GM19025 (cell line): Measurements from ENCODE around the gene CSK.

Experiments used
- ATAC-seq: cut with Tn5 transposase; IDR thresholded peaks from one replicate; pipeline ENCODE4 v1.9.1; 2021; ENCODE audit warnings: mild to moderate bottlenecking, low read depth, moderate library complexity; ENCODE audit not compliant: unreplicated experiment

CSK gene

DNA sequence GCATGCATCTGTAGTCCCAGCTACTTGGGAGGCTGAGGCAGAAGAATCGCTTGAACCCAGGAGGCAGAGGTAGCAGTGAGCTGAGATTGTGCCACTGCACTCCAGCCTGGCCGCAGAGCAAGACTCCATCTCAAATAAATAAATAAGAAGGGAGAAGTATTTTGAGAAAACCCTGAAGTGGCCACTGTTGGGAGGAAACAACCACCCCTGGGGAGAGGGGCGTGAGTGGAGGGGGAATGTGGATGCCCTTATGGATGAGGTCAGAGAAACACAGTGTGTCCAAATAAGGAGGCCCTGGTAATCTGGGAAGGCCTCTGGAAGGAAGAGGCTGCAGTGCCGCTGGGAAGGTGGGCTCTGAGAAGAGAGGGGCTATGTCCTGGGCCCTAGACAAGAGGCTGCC, 40.4 kb downstream of the CSK start:
- ATAC-seq: no peak

DNA sequence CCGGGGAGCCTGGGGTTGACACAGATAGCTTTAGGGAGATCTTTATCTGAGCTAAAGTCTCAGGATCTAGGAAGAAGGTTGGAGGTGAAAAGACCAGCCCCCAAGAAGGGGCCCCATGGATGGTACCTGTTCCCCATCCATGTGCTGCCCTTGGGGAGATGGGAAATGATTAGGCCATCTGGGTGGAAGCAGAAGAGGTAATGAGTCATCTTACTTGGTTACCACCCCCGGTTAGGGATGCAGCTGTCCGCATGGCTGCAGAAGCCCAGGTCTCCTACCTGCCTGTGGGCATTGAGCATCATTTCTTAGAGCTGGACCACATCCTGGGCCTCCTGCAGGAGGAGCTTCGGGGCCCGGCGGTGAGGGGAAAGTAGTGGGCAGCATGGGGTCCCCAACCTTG, 41.4 kb downstream of the CSK start:
- no peak for ATAC-seq

- ATAC-seq: no peak
These were observed 43.1 kb downstream of the CSK start for GRCh38 chr15:74824976-74825375.

DNA sequence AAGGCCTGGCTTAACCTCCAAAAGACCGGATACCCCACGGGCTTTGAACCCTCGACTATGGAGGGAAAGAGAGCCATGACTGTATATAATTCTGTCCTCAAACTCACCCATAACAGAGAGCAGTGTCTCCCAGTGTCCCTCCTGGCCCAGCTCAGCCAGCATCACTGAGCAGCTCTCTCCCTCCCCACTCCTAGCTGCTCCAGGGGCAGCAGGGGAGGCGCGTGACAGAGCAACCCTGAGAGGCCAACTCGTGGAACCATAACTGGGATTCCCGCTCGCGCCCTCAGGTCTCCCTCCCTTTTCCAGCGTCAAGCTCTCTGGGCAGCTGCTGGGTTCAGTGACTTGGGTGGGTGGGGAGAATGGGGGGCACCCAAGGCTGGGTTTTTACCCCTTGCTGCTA, 44.0 kb downstream of the CSK start:
- no peak for ATAC-seq

- ATAC-seq: no peak
These were observed 44.5 kb downstream of the CSK start, which contains the start of gene CPLX3 for GRCh38 chr15:74826364-74826819. Gene CPLX3, plus strand, starts transcription at chr15:74826627. Its CDS starts 77 bp downstream, at chr15:74826704.

DNA sequence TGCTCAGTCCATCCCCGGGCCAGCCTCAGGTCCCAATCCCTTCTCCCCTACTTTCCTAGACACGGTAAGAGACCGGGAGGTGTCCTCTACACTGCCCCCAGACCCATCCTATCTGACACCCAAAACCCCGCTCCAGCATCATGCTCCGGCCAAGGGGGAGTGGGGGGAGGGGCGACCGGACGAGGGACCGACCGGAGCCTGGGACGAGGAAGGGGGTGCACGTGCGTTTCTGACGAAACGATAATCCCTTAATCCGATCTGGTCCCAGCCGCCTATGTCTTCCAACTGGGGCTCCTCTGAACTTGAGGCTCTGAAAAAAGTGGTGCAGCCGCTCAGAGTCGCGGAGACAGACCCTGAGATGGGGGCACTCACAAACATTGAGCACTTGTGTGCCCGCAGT, 45.0 kb downstream of the CSK start:
- ATAC-seq: no peak

GRCh38 chr15:74827614-74828013, 45.7 kb downstream of the CSK start:
- no peak for ATAC-seq

DNA sequence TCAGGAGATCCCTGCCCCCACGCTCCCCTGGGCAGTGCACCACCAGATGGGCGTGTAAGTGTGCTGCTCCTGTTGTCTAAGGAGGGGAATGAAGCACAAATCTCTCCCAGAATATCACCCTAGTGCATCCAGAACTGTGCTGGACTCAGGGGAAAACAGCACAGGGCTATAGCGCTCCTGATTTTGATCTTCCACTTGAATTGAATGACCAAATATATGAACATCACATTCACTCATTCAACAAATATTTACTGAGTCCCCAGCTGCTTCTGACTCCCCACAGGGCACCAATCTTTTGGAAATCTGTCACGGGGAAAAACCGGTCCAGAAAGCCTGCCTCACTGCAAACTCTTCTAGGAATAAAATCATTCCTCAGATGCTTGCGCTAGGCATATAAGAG, 47.0 kb downstream of the CSK start:
- ATAC-seq: no peak

- no peak for ATAC-seq
These were observed 47.6 kb downstream of the CSK start for GRCh38 chr15:74829486-74829885.

DNA sequence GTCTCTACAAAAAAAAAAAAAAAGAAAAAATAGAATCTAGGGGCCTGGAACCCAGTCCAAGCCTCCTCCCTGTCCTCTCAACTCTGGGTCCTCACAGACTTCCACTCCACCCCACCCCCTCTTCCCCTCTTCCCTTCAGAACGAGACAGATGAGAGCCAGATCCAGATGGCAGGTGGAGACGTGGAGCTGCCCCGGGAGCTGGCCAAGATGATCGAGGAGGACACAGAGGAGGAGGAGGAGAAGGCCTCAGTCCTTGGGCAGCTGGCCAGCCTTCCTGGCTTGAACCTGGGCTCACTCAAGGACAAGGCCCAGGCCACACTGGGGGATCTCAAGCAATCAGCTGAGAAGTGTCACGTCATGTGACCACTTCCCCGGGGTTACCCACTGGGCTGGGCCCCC, 48.1 kb downstream of the CSK start:
- ATAC-seq: no peak

DNA sequence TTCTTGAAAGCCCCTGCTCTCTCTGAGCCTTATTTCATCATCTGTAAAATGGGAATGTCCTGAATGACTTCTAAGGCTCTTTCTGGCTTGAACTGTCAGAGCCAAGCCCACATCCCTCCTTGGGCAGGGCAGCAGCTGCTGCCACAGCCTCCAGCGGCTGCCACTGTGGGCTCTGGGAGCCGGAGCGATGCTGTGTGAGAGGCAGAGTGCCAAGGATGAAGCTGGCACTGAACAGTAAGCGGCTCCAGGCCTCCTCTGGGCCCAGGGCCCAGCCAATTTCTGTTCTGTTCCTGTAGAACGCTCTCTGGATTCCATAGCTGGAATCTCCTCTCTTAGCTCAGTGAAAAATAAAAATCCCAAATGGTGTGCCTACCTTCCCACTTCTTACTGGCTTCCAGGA, 49.0 kb downstream of the CSK start:
- no peak for ATAC-seq

DNA sequence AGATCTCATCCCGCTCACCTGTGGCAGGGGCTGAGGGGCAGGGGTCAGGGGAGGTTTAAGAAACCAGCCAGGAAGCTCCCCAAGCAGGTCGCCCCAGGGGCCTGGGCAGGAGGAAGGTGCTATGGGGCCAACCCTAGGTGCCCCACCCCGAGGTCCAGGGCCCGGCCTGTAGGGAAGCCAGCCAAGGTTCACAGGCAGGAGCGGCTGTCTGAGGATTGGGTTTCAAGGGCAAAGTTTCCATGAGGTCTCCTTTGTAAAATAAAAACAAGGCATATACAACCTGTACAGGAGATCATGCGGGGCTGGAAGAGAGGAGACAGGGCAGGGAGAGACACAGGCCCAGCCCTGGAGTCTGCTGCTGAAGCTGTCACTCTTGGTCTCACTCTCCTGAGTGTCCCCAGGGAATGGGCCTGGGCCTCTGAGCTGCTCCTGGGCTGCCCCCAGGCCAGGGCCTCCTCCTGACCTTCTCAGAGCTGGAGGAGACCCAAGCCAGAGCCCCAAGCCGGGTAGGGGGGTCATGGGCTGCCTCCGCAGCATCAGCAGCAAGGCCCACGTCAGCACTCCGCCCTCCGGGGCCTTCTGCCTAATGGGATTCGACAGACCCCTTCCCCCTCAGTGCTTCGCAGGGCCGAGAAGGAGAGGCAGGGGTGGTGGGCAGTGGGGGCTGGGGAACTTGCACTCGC, 50.1 kb downstream of the CSK start:
- no peak for ATAC-seq

GRCh38 chr15:74832826-74833225, 50.9 kb downstream of the CSK start:
- ATAC-seq: no peak

DNA sequence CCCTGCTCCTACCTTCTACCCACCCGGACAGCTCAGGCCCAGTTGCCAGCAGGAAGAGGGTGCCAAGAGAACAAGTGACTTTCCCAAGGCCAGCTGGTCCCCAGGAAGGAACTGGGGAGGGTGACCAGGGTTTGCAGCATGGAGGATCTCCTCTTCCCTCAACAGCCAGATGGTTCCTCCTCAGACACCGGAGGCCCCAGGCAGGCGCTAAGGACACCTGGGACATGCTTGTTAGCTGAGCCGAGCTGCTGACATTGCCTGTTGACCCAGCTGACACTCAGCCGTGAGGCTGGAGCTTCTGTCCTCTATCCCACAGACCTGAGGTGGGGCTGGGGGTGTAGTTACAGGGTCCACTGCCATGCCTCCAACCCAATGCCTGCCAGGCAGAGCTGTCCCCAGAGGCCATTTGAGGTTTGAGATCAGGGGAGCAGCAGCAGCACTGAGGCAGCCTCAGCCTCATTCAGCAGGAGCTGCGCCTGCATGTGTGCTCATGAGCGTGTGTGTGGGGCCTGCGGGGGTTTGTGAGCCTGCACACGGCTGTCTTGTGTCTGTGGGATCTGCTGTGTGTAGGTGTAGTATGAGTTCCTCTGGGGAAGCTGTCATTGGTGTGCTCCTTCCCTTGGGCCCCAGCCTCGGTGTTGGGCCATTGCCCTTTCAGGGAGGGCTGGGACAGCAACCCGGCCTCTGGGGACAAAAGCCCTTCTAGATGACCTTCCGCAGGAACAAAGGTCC, 51.7 kb downstream of the CSK start:
- ATAC-seq: no peak

- no peak for ATAC-seq
These were observed 53.5 kb downstream of the CSK start for GRCh38 chr15:74835312-74835823.

DNA sequence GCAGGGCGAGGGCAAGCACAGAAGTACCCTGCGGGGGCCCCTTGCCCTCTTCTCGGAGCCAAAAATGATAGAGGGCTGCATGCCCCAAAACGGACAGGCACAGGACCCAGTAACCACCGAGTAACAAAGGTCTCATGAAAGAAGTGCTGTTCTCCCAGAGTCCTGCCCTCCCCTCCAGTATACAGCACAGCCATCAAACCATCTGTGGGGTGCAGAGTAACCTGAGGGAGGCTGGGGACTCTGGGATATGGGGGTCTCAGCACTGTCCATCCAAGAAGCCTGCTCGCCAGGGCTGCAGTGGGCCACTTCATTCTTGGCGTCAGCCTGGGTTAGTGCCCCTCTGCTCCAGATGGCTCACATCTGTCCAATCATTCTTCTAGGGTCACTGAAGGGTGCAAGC, 55.0 kb downstream of the CSK start:
- ATAC-seq: no peak

DNA sequence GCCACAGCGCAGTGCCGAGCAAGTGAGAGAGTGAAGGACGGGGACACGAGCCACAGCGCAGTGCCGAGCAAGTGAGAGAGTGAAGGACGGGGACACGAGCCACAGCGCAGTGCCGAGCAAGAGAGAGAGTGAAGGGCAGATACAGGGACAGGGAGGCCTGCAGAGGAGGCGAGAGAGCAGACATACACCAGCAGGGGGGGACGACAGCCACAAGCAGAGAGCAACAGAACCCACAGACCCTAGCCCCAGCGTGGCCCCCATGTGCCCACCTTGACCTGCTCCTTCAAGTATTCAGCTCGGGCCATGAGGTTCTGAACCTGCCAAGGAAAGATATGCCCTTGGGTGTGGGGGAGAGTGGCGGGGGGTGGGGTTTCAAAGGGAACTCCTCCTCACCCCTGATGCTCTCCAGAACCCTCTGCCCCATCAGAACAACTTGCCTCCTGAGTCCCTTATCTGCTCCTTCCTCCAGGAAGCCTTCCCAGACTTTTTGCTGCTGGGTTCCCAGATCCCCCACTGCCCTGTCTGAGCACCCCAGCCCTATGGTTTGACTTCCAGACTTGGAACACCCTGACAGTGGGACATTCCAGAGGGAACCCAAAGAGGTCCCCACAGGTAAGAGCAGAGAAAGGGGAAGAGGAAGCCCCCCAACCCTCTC, 55.7 kb downstream of the CSK start:
- ATAC-seq: no peak

DNA sequence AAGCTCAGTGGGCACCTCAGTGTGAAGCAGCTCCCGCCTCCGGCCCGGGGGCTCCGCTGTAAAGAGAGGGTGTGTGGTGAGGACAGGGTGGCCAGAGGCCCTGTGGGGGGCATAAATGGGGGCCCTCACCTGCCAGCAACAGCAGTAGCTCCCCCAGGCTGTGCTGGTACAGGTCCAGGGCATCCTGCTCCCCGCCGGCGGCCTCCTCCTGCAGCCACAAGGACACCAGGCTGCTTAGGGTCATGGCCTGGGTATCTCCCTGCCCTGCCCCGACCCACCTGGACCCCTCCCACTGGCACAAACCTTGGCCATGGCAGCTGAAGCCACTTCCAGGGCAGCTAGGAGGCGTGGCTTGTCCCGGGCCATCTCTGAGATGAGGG, 56.2 kb downstream of the CSK start:
- no peak for ATAC-seq

GRCh38 chr15:74838746-74839525, 57.1 kb downstream of the CSK start:
- no peak for ATAC-seq

DNA sequence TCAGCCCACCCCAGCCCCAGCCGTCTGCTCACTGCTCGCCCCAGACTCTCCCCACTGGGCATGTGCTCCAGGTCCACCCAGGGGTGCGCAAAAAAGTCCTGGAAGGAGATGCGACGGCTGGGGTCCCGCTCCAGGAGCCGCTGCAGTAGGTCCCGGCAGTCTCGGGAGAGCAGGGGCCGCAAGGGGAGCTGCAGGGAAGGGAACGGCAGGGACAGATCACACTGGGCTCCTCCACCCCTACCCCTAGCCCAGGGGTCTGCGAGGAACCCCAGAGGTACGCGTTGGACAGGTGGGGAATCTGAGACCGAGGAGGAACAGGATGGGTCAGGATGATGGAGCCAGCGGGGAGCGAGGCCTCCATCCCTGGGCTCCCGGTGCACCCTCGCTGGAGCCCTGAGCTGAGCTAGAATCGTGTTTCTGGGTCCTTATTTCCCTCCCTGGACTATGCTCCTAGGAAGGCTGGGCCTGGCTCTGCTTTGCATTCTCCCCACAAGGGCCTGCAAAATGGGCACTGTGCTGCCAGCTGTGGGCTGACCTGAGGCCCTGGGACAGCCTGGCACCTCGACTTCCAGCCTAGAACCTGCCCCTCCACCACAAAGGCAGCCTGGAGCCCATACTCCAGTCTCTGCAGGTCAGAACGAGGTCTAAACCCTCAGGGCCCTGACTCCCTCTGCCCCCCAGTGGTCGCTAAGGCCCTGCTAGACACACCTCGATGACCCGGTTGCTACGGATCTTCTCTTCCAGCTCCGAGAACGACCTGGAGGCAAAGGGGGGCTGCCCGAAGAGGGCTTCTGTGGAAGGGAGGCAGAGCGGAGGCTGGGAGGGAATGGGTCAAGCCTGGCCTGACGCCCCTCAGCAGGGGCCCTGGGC, 57.9 kb downstream of the CSK start:
- no peak for ATAC-seq
